Ovary (tissue), 9 donors: ENCODE results near the gene WBP2. TPM values are rescaled to one million over a fixed set of nuclear protein-coding genes. Genes with fewer than 3 reads are reported as not detected.

Experiments used
- DNase-seq, 5 donors: peaks; one replicate each; pipeline ENCODE4 v3.0.0-alpha.2; 2019 to 2020
- H3K27ac ChIP-seq, 2 donors: fragments of 200-600 bp; one replicate each; pipeline versions ENCODE4 v1.5.1 to v1.8.0; 2019 to 2022
- H3K27me3 ChIP-seq: fragments of 200-600 bp; one replicate; pipeline ENCODE4 v1.8.0; 2022
- H3K36me3 ChIP-seq: fragments of 200-600 bp; sonication (generic); one replicate; pipeline ENCODE4 v1.5.1; 2019
- H3K4me1 ChIP-seq: one replicate; pipeline ENCODE4 v1.8.1; 2013; ENCODE audit warnings: mild to moderate bottlenecking, moderate library complexity; ENCODE audit not compliant: insufficient read depth
- H3K4me3 ChIP-seq: fragments of 200-600 bp; sonication (generic); one replicate; pipeline ENCODE4 v1.5.1; 2017
- H3K9me3 ChIP-seq, 2 donors: fragments of 200-600 bp in 1 of 2; sonication (generic) in 1 of 2; one replicate each; pipeline versions ENCODE4 v1.5.1 to v1.8.1; 2013 to 2019; ENCODE audit warnings: mild to moderate bottlenecking in 1 of 2, moderate library complexity in 1 of 2
- EP300 ChIP-seq: sonication (generic); formaldehyde crosslinking; IDR thresholded peaks from one replicate; pipeline ENCODE4 v1.6.1; 2017; ENCODE audit warnings: antibody characterized with exemption
- POLR2A ChIP-seq: fragments of 450-650 bp; IDR thresholded peaks from one replicate; pipeline ENCODE4 v1.6.1; 2017; ENCODE audit warnings: antibody characterized with exemption, mild to moderate bottlenecking, moderate library complexity
- WGBS, 3 donors: extraction: QIAGEN DNeasy Blood & Tissue Kit in 1 of 3; methylation state at CpG; one replicate each; pipeline versions ENCODE4 v1.1.5 to v1.1.7; 2013 to 2017; 5-methylcytosine and 5-hydroxymethylcytosine counted together
- intact Hi-C, 4 donors: fragments of 100-400 bp; cut with DNase I; formaldehyde crosslinking; loops; one replicate each; pipeline versions ENCODE4 v1.11.0 to v1.15.1; 2022 to 2023
- polyA plus RNA-seq, 2 donors: library from polyadenylated mRNA; stranded (reverse); fragments of 200-250 nt in 1 of 2; fragments of 350-450 nt in 1 of 2; fragmentation: Illumina TruSeq in 1 of 2; extraction: RNeasy Lipid Tissue Mini Kit (QIAGEN cat#74804) in 1 of 2; gene quantifications; one replicate each; pipeline ENCODE4 v1.2.3, GENCODE V29; 2013 to 2014
- total RNA-seq, 7 donors: library from RNA; depleted of rRNA in 2 of 7; stranded (reverse); fragments of >200 nt in 2 of 7; fragmentation: NEBNext Ultra II Directional in 3 of 7; extraction: Animal tissue kit (Norgen Biotek cat#: 25700) in 3 of 7; gene quantifications; one replicate each; pipeline versions ENCODE4 v1.1.0 to v1.2.4, GENCODE V29; 2016 to 2023
- TF ChIP-seq, protein P1 (sequence below), 3 donors: fragments of 450-650 bp in 2 of 3; fragments of 200-600 bp in 1 of 3; IDR thresholded peaks; one replicate each; pipeline versions ENCODE4 v1.5.1 to v1.8.0; 2016 to 2022; ENCODE audit warnings: antibody characterized with exemption in 3 of 3, mild to moderate bottlenecking in 1 of 3
- donor health status: DM: no; HTN: no; CAD: no; lungs with moderate emphysema.
- donor health status: DM: no; HTN: no; CAD: no.
- donor health status: Bipolar disorder and iron deficiency.
- donor health status: DM: yes; HTN: yes; CAD: no.
- donor health status: DM: no; HTN: no; CAD: no.
- donor health status: DM: yes; HTN: yes; CAD: no.

The WBP2 gene
- total and polyA plus RNA-seq, 9 donors: 48.5 to 184 (median 116) TPM

DNA sequence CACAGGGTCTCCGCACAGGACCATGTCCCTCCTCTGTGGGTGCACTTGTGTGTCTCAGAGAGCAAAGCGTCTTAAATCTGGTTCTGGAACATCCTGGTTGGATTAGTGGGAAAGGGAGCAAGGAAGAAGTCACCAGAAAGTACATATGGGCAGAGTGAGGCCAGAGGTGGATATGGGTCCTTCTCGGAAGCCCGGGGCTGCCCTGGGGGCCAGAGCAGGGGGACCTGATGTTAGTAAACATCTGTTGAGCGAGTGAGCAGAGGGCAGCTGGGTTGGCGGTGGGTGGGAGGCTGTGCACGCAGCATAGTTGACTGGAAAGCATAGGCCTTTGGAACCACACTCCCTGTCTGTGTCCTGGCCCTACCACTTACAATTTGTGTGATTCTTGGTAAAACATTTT lies 33.6 kb downstream of the WBP2 start:
- no peaks in the 10 kb centered on the region for H3K27me3 ChIP-seq
- no peak for DNase-seq
- no peak overlapping the region for H3K4me3 ChIP-seq
- TF ChIP-seq EP300 (no peak), POLR2A (no peak)
- TF ChIP-seq, protein P1, sequence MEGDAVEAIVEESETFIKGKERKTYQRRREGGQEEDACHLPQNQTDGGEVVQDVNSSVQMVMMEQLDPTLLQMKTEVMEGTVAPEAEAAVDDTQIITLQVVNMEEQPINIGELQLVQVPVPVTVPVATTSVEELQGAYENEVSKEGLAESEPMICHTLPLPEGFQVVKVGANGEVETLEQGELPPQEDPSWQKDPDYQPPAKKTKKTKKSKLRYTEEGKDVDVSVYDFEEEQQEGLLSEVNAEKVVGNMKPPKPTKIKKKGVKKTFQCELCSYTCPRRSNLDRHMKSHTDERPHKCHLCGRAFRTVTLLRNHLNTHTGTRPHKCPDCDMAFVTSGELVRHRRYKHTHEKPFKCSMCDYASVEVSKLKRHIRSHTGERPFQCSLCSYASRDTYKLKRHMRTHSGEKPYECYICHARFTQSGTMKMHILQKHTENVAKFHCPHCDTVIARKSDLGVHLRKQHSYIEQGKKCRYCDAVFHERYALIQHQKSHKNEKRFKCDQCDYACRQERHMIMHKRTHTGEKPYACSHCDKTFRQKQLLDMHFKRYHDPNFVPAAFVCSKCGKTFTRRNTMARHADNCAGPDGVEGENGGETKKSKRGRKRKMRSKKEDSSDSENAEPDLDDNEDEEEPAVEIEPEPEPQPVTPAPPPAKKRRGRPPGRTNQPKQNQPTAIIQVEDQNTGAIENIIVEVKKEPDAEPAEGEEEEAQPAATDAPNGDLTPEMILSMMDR (IDR thresholded peaks at IDR 0.05): no peak
- intact Hi-C loops: no loop called here
- 81 to 86% (median 82%) methylated on average over 7 of the region's 7 CpGs for WGBS, 3 donors
- H3K36me3 ChIP-seq: no peaks in the 10 kb centered on the region
- no peaks in the 10 kb centered on the region for H3K9me3 ChIP-seq
- no peak overlapping the region for H3K27ac ChIP-seq
- no peaks in the 10 kb centered on the region for H3K4me1 ChIP-seq

DNA sequence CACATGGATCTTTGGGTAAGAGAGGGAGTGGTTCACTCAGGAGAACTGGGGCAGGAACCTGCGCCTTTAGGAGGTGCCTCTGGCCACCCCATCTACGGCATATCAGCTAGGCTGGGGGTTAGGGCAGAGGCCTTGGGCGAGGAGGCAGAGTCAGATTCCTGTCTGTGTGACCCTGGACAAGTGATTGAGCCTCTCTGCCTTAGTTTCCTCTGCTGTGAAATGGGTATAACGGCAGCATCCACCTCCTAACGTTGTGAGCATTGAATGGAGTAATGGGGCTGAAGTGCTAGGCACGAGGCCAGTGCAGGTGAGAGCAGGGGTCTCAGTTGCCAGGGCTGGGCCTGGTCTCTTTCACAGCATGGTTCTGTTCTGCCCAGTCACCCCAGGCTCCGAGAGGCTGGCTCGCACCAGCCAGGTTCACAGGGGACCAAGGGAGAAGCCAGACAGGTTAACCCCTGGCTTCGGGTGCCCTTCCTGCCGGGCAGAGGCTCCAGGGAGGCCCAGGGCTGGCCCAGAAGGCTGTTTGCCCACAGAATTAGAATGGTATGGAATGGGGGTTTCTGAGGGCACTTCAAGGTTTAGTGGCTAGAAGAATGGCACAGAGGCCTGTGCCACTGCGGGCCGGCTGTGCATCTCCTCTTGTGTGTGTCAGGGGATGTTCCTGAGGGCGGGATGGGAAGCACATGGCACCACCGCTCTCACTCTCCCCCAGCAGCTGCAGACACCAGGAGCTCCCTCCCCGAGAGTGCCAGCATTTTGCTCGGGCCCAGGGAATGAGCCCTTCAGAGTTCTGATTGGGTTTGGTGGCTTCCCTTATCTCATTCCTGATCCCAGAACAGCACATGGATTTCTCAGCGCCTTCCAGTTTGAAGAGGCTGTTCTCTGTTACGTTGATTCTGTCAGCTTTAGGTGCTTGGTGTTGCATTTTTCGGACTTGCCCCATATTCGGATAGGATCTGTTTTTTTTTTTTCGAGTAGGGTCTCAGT lies 34.7 kb downstream of the WBP2 start:
- Histone ChIP-seq H3K4me1 (no peaks in the 10 kb centered on the region), H3K27ac (no peak overlapping the region), H3K4me3 (no peak overlapping the region), H3K36me3 (no peaks in the 10 kb centered on the region), H3K9me3 (no peaks in the 10 kb centered on the region), H3K27me3 (no peaks in the 10 kb centered on the region)
- TF ChIP-seq, protein P1 (IDR thresholded peaks at IDR 0.05): no peak
- TF ChIP-seq EP300: no peak
- TF ChIP-seq POLR2A: no peak
- no peak for DNase-seq
- intact Hi-C loops: no loop called here
- 78 to 87% (median 84%) methylated on average over 20 to 21 of the region's 21 CpGs for WGBS, 3 donors

DNA sequence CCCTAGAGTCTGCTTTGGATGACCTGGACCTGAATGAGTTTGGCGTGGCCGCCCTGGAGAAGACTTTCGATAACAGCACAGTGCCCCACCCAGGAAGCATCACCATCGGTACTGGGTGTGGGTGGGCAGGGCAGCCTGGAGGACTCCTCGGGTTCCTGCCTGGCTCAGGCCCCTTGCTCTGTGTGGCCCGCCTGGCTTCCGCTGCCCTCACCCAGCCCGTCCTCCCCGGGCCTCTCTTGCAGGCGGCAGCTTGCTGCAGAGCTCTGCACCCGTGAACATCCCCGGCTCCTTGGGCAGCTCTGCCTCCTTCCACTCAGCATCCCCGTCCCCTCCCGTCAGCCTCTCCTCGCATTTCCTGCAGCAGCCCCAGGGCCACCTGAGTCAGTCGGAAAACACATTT lies 35.5 kb downstream of the WBP2 start:
- WGBS, 3 donors: 88 to 90% (median 89%) methylated on average over 16 of the region's 16 CpGs
- H3K27me3 ChIP-seq: no peaks in the 10 kb centered on the region
- no peaks in the 10 kb centered on the region for H3K36me3 ChIP-seq
- TF ChIP-seq EP300 (no peak), POLR2A (no peak)
- TF ChIP-seq, protein P1 (IDR thresholded peaks at IDR 0.05): no peak
- no peaks in the 10 kb centered on the region for H3K4me1 ChIP-seq
- no peak overlapping the region for H3K4me3 ChIP-seq
- intact Hi-C loops: no loop called here
- no peaks in the 10 kb centered on the region for H3K9me3 ChIP-seq
- DNase-seq: no peak
- H3K27ac ChIP-seq: no peak overlapping the region

DNA sequence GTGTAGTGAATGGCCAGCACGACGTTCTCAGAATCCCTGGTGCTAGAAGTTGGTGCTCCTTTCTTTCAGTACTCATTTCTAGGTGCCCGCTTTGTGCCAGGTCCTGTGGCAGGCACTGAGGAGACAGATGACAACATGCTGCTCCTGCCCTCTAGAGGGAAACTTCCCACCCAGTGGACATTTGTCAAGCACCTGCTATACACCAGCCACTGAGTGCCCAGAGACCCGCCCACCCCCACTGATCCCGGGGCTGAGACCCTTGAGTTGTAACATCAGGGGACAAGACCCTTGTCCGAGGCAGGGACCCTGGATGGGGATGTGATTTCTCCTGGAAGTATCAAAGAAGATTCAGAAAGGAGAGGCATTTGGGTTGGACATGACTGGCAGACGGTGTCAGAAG lies 36.0 kb downstream of the WBP2 start:
- intact Hi-C loops: no loop called here
- Histone ChIP-seq H3K4me3 (no peak overlapping the region), H3K27ac (no peak overlapping the region), H3K27me3 (no peaks in the 10 kb centered on the region), H3K36me3 (no peaks in the 10 kb centered on the region), H3K4me1 (no peaks in the 10 kb centered on the region), H3K9me3 (no peaks in the 10 kb centered on the region)
- TF ChIP-seq POLR2A (no peak), EP300 (no peak)
- TF ChIP-seq, protein P1 (IDR thresholded peaks at IDR 0.05): no peak
- whole genome bisulfite sequencing, 3 donors: 85 to 89% (median 88%) methylated on average over 7 of the region's 7 CpGs
- no peak for DNase-seq
